HepG2 (cell line): ENCODE measurements around the gene CNNM3. TPM values are rescaled to one million over a fixed set of nuclear protein-coding genes. Genes with fewer than 3 reads are reported as not detected.
A peak's percentile ranks its signal among the peaks of the same experiment; 100 is the strongest.

Source experiments
- BORCS8-MEF2B ChIP-seq: sonication (generic); formaldehyde crosslinking; IDR thresholded peaks from 2 replicates; pipeline ENCODE4 v1.8.0; 2022; ENCODE audit warnings: mild to moderate bottlenecking, missing genetic modification reagents
- HNRNPK ChIP-seq: fragments of 200-400 bp; formaldehyde crosslinking; IDR thresholded peaks from 2 replicates; pipeline ENCODE4 v1.6.1; 2018; ENCODE audit warnings: low read length, low read depth, moderate library complexity, mild to moderate bottlenecking; ENCODE audit not compliant: poor library complexity, severe bottlenecking
- KMT2A ChIP-seq: sonication (generic); formaldehyde crosslinking; IDR thresholded peaks from 2 replicates; pipeline ENCODE4 v1.4.0; 2020; ENCODE audit warnings: missing genetic modification reagents
- LRRFIP1 ChIP-seq: sonication (generic); formaldehyde crosslinking; conservative IDR thresholded peaks from 2 replicates; pipeline ENCODE4 v1.4.0; 2020; ENCODE audit warnings: missing genetic modification reagents
- NFIB ChIP-seq: sonication (generic); formaldehyde crosslinking; IDR thresholded peaks from 2 replicates; pipeline ENCODE4 v1.9.0; 2021; ENCODE audit warnings: missing genetic modification reagents, mild to moderate bottlenecking, borderline replicate concordance
- TMF1 ChIP-seq: sonication (generic); formaldehyde crosslinking; IDR thresholded peaks from 2 replicates; pipeline ENCODE4 v1.8.1; 2022; ENCODE audit warnings: low read depth, missing genetic modification reagents
- ZNF564 ChIP-seq: sonication (generic); formaldehyde crosslinking; IDR thresholded peaks from 2 replicates; pipeline ENCODE4 v1.8.1; 2023; ENCODE audit warnings: mild to moderate bottlenecking, missing genetic modification reagents
- ZNF580 ChIP-seq: IDR thresholded peaks from 2 replicates; pipeline ENCODE4 v1.6.1; 2016; ENCODE audit warnings: low read depth, borderline replicate concordance
- ZNF674 ChIP-seq: sonication (generic); formaldehyde crosslinking; IDR thresholded peaks from 2 replicates; pipeline ENCODE4 v1.5.0; 2020; ENCODE audit warnings: low read depth, mild to moderate bottlenecking, missing genetic modification reagents
- polyA plus RNA-seq, 8 experiments: library from polyadenylated mRNA; depleted of rRNA in 3 of 8; stranded (reverse) in 7 of 8; unstranded in 1 of 8; fragments of >200 nt; fragmentation: Illumina TruSeq in 4 of 8; extraction: Trizol in 4 of 8; gene quantifications; 2 replicates each; pipeline versions ENCODE4 v1.2.1 to v1.2.3, GENCODE V29; 2011 to 2016; ENCODE audit warnings: low read depth in 4 of 8, missing spikeins in 1 of 8, mixed read lengths in 1 of 8; ENCODE audit not compliant: insufficient read depth in 1 of 8
- total RNA-seq, 5 experiments: library from RNA; depleted of rRNA; stranded (reverse); fragments of >200 nt; fragmentation: Illumina TruSeq; extraction: Trizol; gene quantifications; 2 replicates each; pipeline ENCODE4 v1.2.3, GENCODE V29; 2016; ENCODE audit warnings: low read depth in 1 of 5
- TF ChIP-seq, protein P1 (sequence below): sonication (generic); formaldehyde crosslinking; IDR thresholded peaks from 2 replicates; pipeline ENCODE4 v1.5.0; 2020; ENCODE audit warnings: mild to moderate bottlenecking, missing genetic modification reagents
- TF ChIP-seq, protein P2 (sequence below): sonication (generic); formaldehyde crosslinking; conservative IDR thresholded peaks from 2 replicates; pipeline ENCODE4 v1.8.1; 2023; ENCODE audit warnings: missing genetic modification reagents
- TF ChIP-seq, protein P3 (sequence below): sonication (generic); formaldehyde crosslinking; IDR thresholded peaks from 2 replicates; pipeline ENCODE4 v1.4.0; 2020; ENCODE audit warnings: missing genetic modification reagents
- TF ChIP-seq, protein P4 (sequence below): sonication (generic); formaldehyde crosslinking; IDR thresholded peaks from 2 replicates; pipeline ENCODE4 v1.8.0; 2023; ENCODE audit warnings: mild to moderate bottlenecking, missing genetic modification reagents

Gene CNNM3
- total and polyA plus RNA-seq, 2 of the 13 experiments (the other 11 are each of a cell fraction or from before 2014, with no cell fraction given), result 21.2 to 27.9 TPM

- TF ChIP-seq, protein P1, sequence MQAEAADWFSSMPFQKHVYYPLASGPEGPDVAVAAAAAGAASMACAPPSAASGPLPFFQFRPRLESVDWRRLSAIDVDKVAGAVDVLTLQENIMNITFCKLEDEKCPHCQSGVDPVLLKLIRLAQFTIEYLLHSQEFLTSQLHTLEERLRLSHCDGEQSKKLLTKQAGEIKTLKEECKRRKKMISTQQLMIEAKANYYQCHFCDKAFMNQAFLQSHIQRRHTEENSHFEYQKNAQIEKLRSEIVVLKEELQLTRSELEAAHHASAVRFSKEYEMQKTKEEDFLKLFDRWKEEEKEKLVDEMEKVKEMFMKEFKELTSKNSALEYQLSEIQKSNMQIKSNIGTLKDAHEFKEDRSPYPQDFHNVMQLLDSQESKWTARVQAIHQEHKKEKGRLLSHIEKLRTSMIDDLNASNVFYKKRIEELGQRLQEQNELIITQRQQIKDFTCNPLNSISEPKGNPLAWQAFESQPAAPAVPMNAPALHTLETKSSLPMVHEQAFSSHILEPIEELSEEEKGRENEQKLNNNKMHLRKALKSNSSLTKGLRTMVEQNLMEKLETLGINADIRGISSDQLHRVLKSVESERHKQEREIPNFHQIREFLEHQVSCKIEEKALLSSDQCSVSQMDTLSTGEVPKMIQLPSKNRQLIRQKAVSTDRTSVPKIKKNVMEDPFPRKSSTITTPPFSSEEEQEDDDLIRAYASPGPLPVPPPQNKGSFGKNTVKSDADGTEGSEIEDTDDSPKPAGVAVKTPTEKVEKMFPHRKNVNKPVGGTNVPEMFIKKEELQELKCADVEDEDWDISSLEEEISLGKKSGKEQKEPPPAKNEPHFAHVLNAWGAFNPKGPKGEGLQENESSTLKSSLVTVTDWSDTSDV (CRISPR knock-in tag), result 0 out of 2 replicates have a peak, but pooled peaks have one; percentile 5
- TF ChIP-seq ZNF674 (CRISPR knock-in tag), result no peak
- TF ChIP-seq, protein P2, sequence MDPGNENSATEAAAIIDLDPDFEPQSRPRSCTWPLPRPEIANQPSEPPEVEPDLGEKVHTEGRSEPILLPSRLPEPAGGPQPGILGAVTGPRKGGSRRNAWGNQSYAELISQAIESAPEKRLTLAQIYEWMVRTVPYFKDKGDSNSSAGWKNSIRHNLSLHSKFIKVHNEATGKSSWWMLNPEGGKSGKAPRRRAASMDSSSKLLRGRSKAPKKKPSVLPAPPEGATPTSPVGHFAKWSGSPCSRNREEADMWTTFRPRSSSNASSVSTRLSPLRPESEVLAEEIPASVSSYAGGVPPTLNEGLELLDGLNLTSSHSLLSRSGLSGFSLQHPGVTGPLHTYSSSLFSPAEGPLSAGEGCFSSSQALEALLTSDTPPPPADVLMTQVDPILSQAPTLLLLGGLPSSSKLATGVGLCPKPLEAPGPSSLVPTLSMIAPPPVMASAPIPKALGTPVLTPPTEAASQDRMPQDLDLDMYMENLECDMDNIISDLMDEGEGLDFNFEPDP (CRISPR knock-in tag), result 0 out of 2 replicates have a peak, but pooled peaks have one; percentile 64
- TF ChIP-seq, protein P3, sequence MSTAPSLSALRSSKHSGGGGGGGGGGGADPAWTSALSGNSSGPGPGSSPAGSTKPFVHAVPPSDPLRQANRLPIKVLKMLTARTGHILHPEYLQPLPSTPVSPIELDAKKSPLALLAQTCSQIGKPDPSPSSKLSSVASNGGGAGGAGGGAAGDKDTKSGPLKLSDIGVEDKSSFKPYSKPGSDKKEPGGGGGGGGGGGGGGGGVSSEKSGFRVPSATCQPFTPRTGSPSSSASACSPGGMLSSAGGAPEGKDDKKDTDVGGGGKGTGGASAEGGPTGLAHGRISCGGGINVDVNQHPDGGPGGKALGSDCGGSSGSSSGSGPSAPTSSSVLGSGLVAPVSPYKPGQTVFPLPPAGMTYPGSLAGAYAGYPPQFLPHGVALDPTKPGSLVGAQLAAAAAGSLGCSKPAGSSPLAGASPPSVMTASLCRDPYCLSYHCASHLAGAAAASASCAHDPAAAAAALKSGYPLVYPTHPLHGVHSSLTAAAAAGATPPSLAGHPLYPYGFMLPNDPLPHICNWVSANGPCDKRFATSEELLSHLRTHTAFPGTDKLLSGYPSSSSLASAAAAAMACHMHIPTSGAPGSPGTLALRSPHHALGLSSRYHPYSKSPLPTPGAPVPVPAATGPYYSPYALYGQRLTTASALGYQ, result peak; percentile 27; the same call in 1 of the 2 replicates
- no peak for TF ChIP-seq HNRNPK
- TF ChIP-seq, protein P4, sequence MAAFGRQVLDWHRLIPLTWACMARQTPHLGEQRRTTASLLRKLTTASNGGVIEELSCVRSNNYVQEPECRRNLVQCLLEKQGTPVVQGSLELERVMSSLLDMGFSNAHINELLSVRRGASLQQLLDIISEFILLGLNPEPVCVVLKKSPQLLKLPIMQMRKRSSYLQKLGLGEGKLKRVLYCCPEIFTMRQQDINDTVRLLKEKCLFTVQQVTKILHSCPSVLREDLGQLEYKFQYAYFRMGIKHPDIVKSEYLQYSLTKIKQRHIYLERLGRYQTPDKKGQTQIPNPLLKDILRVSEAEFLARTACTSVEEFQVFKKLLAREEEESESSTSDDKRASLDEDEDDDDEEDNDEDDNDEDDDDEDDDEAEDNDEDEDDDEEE (CRISPR knock-in tag), result no peak
- 0 out of 2 replicates have a peak, but pooled peaks have one; percentile 63 for TF ChIP-seq ZNF564 (CRISPR knock-in tag)
- TF ChIP-seq NFIB (CRISPR knock-in tag), result no peak
- no peak for TF ChIP-seq BORCS8-MEF2B (CRISPR knock-in tag)
- no peak for TF ChIP-seq TMF1
- TF ChIP-seq LRRFIP1, result no peak
- TF ChIP-seq KMT2A (CRISPR knock-in tag), result peak; percentile 76
- TF ChIP-seq ZNF580 (CRISPR knock-in tag), result no peak
Observed at GRCh38 chr2:96815326-96816126, 542 bp upstream of the CNNM3 start (continued).
